ENCODE measurements around the gene CA11. TPM values are rescaled to one million over a fixed set of nuclear protein-coding genes. Genes with fewer than 3 reads are reported as not detected.

Gene CA11
- total and polyA plus RNA-seq, 9 of the 15 experiments (the other 6 are each of a cell fraction or from before 2014, with no cell fraction given) = 2.9 to 19.9 (median 8.3) TPM

DNA sequence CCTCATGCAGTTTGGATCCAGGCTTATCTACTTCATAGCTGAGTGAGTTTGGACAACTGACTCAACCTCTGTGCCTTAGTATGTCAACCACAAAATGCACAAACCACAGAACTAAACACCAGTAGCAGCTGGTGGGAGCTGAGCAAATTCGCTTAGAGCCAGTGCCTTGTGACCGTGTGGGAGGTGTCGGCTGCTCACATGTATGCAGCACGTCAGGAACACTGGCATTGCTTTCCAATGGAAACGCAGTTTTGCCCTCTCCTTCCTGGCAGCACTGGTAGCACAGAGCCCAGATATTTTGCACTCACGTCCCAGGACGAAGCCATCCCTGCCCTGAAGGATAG lies 35.1 kb upstream of the CA11 start (continued):
- TF ChIP-seq PHB (CRISPR knock-in tag; IDR thresholded peaks at IDR 0.05) (no peak), LARP7 (IDR thresholded peaks at IDR 0.05) (no peak), TCFL5 (CRISPR knock-in tag; conservative IDR thresholded peaks at IDR 0.05) (no peak), ZSCAN32 (CRISPR knock-in tag; IDR thresholded peaks at IDR 0.05) (no peak), ZNF224 (CRISPR knock-in tag; IDR thresholded peaks at IDR 0.05) (no peak), TAF9B (IDR thresholded peaks at IDR 0.05; ENCODE audit: partially characterized antibody) (no peak), CSDE1 (IDR thresholded peaks at IDR 0.05) (no peak), ZFX (CRISPR knock-in tag; IDR thresholded peaks at IDR 0.05) (peak; percentile 46), NCOA6 (IDR thresholded peaks at IDR 0.05) (no peak), HDGF (IDR thresholded peaks at IDR 0.05) (no peak)
- TF ChIP-seq, protein P1, sequence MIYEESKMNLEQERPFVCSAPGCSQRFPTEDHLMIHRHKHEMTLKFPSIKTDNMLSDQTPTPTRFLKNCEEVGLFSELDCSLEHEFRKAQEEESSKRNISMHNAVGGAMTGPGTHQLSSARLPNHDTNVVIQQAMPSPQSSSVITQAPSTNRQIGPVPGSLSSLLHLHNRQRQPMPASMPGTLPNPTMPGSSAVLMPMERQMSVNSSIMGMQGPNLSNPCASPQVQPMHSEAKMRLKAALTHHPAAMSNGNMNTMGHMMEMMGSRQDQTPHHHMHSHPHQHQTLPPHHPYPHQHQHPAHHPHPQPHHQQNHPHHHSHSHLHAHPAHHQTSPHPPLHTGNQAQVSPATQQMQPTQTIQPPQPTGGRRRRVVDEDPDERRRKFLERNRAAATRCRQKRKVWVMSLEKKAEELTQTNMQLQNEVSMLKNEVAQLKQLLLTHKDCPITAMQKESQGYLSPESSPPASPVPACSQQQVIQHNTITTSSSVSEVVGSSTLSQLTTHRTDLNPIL (CRISPR knock-in tag; IDR thresholded peaks at IDR 0.05) = no peak
- TF ChIP-seq, protein P2, sequence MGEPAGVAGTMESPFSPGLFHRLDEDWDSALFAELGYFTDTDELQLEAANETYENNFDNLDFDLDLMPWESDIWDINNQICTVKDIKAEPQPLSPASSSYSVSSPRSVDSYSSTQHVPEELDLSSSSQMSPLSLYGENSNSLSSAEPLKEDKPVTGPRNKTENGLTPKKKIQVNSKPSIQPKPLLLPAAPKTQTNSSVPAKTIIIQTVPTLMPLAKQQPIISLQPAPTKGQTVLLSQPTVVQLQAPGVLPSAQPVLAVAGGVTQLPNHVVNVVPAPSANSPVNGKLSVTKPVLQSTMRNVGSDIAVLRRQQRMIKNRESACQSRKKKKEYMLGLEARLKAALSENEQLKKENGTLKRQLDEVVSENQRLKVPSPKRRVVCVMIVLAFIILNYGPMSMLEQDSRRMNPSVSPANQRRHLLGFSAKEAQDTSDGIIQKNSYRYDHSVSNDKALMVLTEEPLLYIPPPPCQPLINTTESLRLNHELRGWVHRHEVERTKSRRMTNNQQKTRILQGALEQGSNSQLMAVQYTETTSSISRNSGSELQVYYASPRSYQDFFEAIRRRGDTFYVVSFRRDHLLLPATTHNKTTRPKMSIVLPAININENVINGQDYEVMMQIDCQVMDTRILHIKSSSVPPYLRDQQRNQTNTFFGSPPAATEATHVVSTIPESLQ (CRISPR knock-in tag; IDR thresholded peaks at IDR 0.05) = no peak
- TF ChIP-seq, protein P3, sequence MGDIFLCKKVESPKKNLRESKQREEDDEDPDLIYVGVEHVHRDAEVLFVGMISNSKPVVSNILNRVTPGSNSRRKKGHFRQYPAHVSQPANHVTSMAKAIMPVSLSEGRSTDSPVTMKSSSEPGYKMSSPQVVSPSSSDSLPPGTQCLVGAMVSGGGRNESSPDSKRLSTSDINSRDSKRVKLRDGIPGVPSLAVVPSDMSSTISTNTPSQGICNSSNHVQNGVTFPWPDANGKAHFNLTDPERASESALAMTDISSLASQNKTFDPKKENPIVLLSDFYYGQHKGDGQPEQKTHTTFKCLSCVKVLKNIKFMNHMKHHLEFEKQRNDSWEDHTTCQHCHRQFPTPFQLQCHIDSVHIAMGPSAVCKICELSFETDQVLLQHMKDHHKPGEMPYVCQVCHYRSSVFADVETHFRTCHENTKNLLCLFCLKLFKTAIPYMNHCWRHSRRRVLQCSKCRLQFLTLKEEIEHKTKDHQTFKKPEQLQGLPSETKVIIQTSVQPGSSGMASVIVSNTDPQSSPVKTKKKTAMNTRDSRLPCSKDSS (IDR thresholded peaks at IDR 0.05; ENCODE audit: low read depth, partially characterized antibody) = no peak
- TF ChIP-seq, protein P4, sequence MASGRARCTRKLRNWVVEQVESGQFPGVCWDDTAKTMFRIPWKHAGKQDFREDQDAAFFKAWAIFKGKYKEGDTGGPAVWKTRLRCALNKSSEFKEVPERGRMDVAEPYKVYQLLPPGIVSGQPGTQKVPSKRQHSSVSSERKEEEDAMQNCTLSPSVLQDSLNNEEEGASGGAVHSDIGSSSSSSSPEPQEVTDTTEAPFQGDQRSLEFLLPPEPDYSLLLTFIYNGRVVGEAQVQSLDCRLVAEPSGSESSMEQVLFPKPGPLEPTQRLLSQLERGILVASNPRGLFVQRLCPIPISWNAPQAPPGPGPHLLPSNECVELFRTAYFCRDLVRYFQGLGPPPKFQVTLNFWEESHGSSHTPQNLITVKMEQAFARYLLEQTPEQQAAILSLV (tag; IDR thresholded peaks at IDR 0.05) = no peak
- TF ChIP-seq, protein P5, sequence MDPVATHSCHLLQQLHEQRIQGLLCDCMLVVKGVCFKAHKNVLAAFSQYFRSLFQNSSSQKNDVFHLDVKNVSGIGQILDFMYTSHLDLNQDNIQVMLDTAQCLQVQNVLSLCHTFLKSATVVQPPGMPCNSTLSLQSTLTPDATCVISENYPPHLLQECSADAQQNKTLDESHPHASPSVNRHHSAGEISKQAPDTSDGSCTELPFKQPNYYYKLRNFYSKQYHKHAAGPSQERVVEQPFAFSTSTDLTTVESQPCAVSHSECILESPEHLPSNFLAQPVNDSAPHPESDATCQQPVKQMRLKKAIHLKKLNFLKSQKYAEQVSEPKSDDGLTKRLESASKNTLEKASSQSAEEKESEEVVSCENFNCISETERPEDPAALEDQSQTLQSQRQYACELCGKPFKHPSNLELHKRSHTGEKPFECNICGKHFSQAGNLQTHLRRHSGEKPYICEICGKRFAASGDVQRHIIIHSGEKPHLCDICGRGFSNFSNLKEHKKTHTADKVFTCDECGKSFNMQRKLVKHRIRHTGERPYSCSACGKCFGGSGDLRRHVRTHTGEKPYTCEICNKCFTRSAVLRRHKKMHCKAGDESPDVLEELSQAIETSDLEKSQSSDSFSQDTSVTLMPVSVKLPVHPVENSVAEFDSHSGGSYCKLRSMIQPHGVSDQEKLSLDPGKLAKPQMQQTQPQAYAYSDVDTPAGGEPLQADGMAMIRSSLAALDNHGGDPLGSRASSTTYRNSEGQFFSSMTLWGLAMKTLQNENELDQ (CRISPR knock-in tag; IDR thresholded peaks at IDR 0.05; ENCODE audit: borderline replicate concordance) = no peak
- TF ChIP-seq, protein P6, sequence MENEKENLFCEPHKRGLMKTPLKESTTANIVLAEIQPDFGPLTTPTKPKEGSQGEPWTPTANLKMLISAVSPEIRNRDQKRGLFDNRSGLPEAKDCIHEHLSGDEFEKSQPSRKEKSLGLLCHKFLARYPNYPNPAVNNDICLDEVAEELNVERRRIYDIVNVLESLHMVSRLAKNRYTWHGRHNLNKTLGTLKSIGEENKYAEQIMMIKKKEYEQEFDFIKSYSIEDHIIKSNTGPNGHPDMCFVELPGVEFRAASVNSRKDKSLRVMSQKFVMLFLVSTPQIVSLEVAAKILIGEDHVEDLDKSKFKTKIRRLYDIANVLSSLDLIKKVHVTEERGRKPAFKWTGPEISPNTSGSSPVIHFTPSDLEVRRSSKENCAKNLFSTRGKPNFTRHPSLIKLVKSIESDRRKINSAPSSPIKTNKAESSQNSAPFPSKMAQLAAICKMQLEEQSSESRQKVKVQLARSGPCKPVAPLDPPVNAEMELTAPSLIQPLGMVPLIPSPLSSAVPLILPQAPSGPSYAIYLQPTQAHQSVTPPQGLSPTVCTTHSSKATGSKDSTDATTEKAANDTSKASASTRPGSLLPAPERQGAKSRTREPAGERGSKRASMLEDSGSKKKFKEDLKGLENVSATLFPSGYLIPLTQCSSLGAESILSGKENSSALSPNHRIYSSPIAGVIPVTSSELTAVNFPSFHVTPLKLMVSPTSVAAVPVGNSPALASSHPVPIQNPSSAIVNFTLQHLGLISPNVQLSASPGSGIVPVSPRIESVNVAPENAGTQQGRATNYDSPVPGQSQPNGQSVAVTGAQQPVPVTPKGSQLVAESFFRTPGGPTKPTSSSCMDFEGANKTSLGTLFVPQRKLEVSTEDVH (IDR thresholded peaks at IDR 0.05; ENCODE audit: low read depth, partially characterized antibody) = no peak
- TF ChIP-seq, protein P7, sequence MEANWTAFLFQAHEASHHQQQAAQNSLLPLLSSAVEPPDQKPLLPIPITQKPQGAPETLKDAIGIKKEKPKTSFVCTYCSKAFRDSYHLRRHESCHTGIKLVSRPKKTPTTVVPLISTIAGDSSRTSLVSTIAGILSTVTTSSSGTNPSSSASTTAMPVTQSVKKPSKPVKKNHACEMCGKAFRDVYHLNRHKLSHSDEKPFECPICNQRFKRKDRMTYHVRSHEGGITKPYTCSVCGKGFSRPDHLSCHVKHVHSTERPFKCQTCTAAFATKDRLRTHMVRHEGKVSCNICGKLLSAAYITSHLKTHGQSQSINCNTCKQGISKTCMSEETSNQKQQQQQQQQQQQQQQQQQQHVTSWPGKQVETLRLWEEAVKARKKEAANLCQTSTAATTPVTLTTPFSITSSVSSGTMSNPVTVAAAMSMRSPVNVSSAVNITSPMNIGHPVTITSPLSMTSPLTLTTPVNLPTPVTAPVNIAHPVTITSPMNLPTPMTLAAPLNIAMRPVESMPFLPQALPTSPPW (CRISPR knock-in tag; IDR thresholded peaks at IDR 0.05) = peak; percentile 62

All from K562 (cell line).